Measurements from ENCODE around the gene MICAL2.

Gene MICAL2

DNA sequence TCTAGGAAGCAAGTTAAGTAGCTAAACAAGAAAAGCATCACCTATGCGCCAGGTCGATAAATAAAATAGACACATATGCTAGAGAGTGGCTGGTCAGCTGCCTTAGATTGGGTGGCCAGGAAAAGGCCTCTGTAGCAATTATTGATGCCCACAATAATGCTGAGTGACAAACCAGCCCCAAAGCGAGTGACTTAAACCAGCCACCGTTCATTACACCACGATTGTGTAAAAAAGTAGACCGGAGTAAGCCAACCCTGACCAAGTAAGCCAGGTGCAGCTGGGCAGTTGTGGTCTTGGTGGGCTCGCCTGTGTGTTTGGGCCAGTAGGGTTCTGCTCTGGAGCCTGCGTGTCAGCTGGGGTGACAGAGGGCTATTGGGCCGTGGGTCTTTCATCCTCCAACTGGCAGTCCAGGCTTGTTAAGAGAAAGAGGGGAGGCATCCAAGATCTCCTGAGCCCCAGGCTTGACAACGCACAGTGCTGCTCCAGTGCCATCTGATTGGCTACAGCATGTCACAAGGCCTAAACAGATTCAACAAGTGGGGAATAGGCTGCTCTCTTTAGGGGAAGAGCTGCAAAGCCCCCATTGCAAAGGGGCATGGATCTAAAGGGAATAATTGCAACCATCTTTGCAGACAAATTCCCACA, 166.6 kb downstream of the MICAL2 start:
- DNase-seq: no peak

GRCh38 chr11:12278766-12279671, 168.6 kb downstream of the MICAL2 start:
- DNase-seq: no peak

- no peak for DNase-seq
Observed at GRCh38 chr11:12279672-12280108, 169.3 kb downstream of the MICAL2 start.

- DNase-seq: no peak
Observed at GRCh38 chr11:12280199-12280837, 169.9 kb downstream of the MICAL2 start.

DNA sequence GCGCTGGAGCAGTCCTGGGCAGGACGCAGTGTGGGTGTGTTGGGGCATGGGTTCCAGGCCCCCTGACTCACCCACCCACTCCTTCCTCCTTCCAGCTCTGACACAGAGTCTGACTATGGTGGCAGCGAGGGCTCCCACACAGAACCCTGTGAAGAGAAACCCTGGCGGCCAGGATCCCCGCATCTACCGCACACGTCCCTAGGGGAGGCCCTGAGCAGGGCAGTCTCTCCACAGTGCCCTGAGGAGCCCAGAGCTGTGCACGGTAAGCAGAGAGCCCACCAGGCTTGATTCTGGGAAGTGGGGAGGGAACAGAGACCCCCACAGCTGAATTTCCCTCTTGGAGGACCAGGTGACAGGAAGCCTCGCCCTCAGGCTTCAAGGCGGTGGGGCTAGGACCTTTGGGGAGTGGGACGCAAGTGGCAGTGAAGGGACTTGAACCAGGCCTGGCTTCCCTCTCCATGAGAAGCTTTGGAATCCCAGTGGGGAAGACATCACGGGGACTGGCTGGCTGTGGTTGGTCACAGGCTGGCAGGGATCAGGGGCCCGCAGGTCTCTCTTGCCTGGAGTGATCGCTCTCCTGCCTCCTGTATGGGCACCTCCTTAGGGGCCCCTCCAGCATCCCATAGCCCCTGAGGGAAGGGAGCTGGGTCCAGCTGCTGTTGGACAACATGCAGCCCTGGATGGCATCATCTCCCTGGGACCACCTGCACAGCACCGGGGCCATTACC, 170.6 kb downstream of the MICAL2 start:
- DNase-seq: peak; percentile 20 to 31

- DNase-seq: peak; percentile 81 to 85
Observed at GRCh38 chr11:12281571-12282478, 171.4 kb downstream of the MICAL2 start.

DNA sequence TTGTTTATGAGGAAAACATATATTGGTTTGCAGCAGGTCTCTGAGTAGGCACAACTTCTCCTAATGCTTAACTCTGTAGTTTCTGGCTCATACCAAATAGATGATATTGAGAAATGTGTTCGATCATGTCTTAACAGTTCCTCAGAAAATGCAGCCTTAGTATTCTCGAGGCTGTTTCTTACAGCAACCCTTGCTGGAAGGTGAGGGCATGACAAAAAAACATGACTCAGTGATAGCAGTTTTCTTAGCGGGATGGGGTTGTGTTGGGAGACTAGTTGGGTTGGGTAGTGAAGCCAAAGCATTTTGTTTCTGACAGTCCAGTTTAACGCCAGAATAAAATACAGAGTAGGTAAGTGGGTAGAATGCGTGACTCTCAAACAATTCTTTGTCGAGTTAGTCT, 172.3 kb downstream of the MICAL2 start:
- DNase-seq: no peak

- DNase-seq: no peak
Observed at GRCh38 chr11:12284316-12285050, 174.1 kb downstream of the MICAL2 start.

DNA sequence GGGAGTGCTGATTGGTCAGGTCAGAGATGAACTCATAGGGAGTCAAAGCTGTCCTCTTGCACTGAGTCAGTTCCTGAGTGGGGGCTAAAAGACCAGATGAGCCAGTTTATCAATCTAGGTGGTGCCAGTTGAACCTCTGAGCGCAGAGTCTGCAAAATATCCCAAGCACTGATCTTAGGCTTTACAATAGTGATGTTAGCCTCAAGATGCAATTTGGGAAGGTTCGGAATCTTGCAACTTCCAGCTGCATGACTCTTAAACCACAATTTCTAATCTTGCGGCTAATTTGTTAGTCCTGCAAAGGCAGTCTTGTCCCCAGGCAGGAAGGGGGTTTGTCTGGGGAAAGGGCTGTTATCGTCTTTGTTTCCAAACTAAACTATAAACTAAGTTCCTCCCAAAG, 174.7 kb downstream of the MICAL2 start:
- DNase-seq: peak in 1 of 2 donors; percentile 8

- DNase-seq: peak in 1 of 2 donors; percentile 3
Observed at GRCh38 chr11:12285811-12286222, 175.4 kb downstream of the MICAL2 start.

DNA sequence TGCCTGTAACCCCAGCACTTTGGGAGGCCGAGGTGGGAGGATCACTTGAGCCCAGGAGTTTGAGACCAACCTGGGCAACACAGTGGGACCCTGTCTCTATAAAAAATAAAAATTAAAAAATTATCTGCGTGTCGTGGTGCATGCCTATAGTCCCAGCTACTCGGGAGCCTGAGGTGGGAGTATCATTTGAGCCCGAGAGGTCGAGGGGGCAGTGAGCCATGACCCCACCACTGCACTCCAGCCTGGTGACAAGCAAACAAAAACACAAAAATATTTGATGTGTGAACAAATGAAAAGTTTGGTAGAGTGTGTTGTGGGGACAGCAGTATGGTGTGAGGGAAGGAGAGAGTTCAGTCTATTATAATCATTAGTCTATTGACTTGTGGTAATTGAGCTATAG, 176.2 kb downstream of the MICAL2 start:
- no peak for DNase-seq

DNA sequence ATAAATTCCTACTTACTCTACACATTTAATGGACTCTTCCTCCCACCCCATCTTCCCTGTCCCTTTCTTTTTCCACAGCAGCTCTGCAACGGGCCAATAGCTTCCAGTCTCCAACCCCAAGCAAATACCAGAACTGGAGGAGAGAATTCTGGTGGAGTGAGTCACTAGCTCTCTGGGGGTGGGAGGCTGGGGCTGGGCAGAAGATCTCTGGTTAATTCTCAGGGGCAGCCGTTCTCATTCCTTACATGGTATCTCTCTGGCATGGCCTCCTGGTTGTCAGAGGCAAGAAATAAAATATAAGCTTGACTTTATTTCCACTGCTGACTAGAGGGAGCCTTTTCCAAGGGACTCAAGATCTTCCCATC, 176.6 kb downstream of the MICAL2 start:
- peak in 1 of 2 donors; percentile 3 for DNase-seq

DNA sequence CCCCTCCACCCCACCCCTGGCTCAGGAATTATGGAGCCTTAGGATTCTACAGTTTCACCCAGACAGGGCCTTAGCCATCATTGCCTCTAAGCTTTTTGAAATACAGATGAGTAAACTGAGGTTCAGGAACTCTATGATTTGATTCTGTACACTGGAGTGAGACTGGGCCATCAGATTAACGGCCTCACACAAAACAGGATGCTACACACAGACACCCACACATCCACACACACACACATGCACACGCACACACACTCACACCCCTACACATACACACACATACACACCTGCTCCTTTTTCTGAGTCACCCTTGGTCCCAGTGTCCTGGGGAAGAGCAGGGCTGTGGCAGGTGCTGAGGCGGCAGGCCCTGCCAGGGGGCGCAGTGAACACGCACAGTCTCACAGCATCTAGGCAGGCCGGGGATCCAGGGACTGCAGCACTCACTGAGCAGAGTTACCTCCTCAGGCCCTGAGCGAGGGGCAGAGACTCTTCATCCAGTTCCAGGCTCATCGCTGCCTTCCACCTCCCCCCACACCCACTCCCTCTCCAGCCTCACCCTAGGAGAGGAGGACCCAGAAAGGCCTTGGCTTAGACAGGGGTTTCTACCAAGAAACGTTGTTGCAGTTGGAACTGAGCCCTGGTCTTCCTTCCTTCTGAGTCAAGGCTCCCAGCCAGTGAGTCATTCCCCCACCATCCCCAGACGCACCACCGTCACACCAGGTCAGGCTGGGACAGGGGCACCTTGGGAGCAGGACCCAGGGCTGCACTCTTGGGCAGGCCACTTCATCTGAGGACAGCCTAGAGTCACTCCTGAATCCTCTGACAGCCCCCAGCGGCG, 177.2 kb downstream of the MICAL2 start:
- DNase-seq: peak in 1 of 2 donors; percentile 8

- DNase-seq: peak; percentile 55 to 75
Observed at GRCh38 chr11:12288212-12288930, 178.0 kb downstream of the MICAL2 start.

GRCh38 chr11:12288931-12289666, 178.7 kb downstream of the MICAL2 start:
- peak in 1 of 2 donors; percentile 7 for DNase-seq

GRCh38 chr11:12289667-12290476, 179.5 kb downstream of the MICAL2 start:
- peak in 1 of 2 donors; percentile 11 for DNase-seq

DNA sequence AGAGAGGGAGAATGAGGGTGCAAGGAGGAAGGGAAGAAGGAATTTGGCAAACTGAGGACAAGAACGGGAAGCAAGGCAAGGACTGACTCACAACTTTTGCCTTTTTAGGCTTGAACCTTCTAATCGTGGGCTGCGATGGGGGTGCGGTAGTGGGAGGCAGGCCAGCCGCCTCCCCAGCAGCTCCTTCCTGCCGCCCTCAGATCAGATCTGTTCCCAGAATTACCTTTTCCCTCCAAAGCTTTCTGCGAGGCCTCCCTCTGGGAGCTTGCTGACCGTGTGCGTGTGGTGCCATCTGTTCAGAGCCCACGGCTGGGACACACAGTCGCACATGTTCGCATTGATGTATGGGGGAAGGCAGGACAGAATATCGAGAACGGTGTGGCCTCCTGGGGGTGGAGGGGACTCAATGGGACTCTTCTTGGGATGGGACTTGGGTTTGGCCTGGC, 180.1 kb downstream of the MICAL2 start:
- DNase-seq: no peak

DNA sequence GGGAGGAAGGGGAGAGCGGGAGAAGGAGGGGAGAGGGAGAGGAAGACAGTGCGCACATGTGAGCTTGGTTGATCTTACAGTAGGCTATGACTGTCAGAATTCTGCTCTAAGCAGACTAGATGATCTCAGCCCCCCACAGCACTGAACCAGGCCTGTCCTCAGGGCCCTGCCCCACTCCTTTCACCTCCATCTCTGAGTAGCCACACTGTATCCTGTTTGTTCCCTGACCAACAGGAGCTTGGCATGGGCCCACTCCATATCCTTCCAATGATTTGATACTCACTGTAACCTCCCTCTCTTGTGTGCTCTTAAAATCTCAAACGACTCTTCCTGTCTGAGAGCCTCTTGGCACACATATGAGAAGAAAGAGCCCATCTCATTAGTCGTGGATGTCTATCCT, 180.9 kb downstream of the MICAL2 start:
- DNase-seq: no peak

All from stimulated activated CD4-positive, alpha-beta T cell treated with anti-CD3 and anti-CD28 coated beads, Interleukin-2, amount 100 ng/mL, for 24 hours (primary cell).